BLaER1 treated with 17β-estradiol and CSF1 and Interleukin-3, amounts not matched to agents 10 nM and 100 nM (cell line): ENCODE measurements around the gene WDR74.
A peak's percentile ranks its signal among the peaks of the same experiment; 100 is the strongest.

Source experiments
- H3K27ac ChIP-seq, 11 experiments: shearing (Covaris generic); formaldehyde crosslinking; 2 replicates each; pipeline ENCODE4 v1.8.1; 2022
- H3K27me3 ChIP-seq, 11 experiments: shearing (Covaris generic); formaldehyde crosslinking; 2 replicates each; pipeline ENCODE4 v1.8.1; 2022
- H3K36me3 ChIP-seq, 11 experiments: shearing (Covaris generic); formaldehyde crosslinking; 2 replicates each; pipeline ENCODE4 v1.8.1; 2022
- H3K4me1 ChIP-seq, 10 experiments: shearing (Covaris generic); formaldehyde crosslinking; 2 replicates each; pipeline ENCODE4 v1.8.1; 2022
- H3K4me2 ChIP-seq, 11 experiments: shearing (Covaris generic); formaldehyde crosslinking; 2 replicates each; pipeline ENCODE4 v1.8.1; 2022
- H3K4me3 ChIP-seq, 10 experiments: shearing (Covaris generic); formaldehyde crosslinking; 2 replicates each; pipeline ENCODE4 v1.8.1; 2022
- H3K9ac ChIP-seq, 11 experiments: shearing (Covaris generic); formaldehyde crosslinking; 2 replicates each; pipeline ENCODE4 v1.8.1; 2022
- H3K9me3 ChIP-seq, 11 experiments: shearing (Covaris generic); formaldehyde crosslinking; replicated peaks in 1 of 11; 2 replicates each; pipeline ENCODE4 v1.8.1; 2022
- H4K20me1 ChIP-seq, 11 experiments: shearing (Covaris generic); formaldehyde crosslinking; 2 replicates each; pipeline ENCODE4 v1.8.1; 2022
- Cebpa-rat ChIP-seq, 11 experiments: shearing (Covaris generic); IDR thresholded peaks; 2 replicates each; pipeline ENCODE4 v1.8.1; 2022

Gene WDR74

GRCh38 chr11:62788991-62789390 is 50.4 kb downstream of the WDR74 start:
- Histone ChIP-seq H3K9me3 (no peaks in the 10 kb centered on the region), H3K27ac (0 out of 22 replicates have a peak overlapping the region, but pooled peaks of 1 of the 11 experiments have one; percentile 0), H4K20me1 (peaks cover 0 to 60% (median 28%) of the 10 kb centered on the region in 11 experiments; a peak in 16 of 22 replicates), H3K9ac (peak overlapping the region; percentile 7 to 97 (median 94); a peak in 13 of 22 replicates), H3K27me3 (no peaks in the 10 kb centered on the region), H3K36me3 (peaks cover 37 to 70% (median 61%) of the 10 kb centered on the region in 11 experiments), H3K4me2 (peak overlapping the region; percentile 77 to 98 (median 95); a peak in 20 of 22 replicates), H3K4me1 (peaks cover 47 to 62% (median 58%) of the 10 kb centered on the region in 10 experiments), H3K4me3 (peak overlapping the region in 2 of 10 experiments; percentile 94 to 96; a peak in 2 of 20 replicates)
- no peak for TF ChIP-seq Cebpa-rat (IDR thresholded peaks at IDR 0.05)

- Histone ChIP-seq H3K4me1 (peaks cover 40 to 46% (median 44%) of the 10 kb centered on the region in 10 experiments), H3K27ac (peak within 1 kb of the TSS; percentile 83 to 96 (median 92)), H3K36me3 (peaks cover 27 to 68% (median 58%) of the 10 kb centered on the region in 11 experiments)
These were observed 52.2 kb downstream of the WDR74 start, which contains the start of gene TMEM179B for GRCh38 chr11:62787005-62787759. TMEM179B (plus strand) TSS chr11:62787402; CDS start chr11:62787432, 30 bp downstream.

GRCh38 chr11:62786318-62787004 is 52.9 kb downstream of the WDR74 start:
- H3K9ac ChIP-seq, result peak overlapping the region; percentile 86 to 97 (median 95)

More at GRCh38 chr11:62787005-62787759, 52.2 kb downstream of the WDR74 start, which contains the start of gene TMEM179B:
- TF ChIP-seq Cebpa-rat (IDR thresholded peaks at IDR 0.05), result no peak
- Histone ChIP-seq H4K20me1 (peaks cover 0 to 43% (median 22%) of the 10 kb centered on the region in 11 experiments; a peak in 14 of 22 replicates), H3K4me3 (peak within 1 kb of the TSS; percentile 83 to 99 (median 95)), H3K27me3 (no peaks in the 10 kb centered on the region), H3K9me3 (no peaks in the 10 kb centered on the region), H3K4me2 (peak within 1 kb of the TSS; percentile 77 to 98 (median 95)), H3K9ac (peak within 1 kb of the TSS; percentile 86 to 97 (median 95))

More at GRCh38 chr11:62786318-62787004, 52.9 kb downstream of the WDR74 start:
- Histone ChIP-seq H3K4me1 (peaks cover 38 to 43% (median 42%) of the 10 kb centered on the region in 10 experiments), H4K20me1 (peaks cover 0 to 41% (median 21%) of the 10 kb centered on the region in 11 experiments; a peak in 14 of 22 replicates), H3K4me3 (peak overlapping the region; percentile 83 to 99 (median 95)), H3K9me3 (no peaks in the 10 kb centered on the region), H3K27me3 (no peaks in the 10 kb centered on the region), H3K36me3 (peaks cover 31 to 72% (median 61%) of the 10 kb centered on the region in 11 experiments), H3K27ac (peak overlapping the region; percentile 83 to 96 (median 92)), H3K4me2 (peak overlapping the region; percentile 77 to 98 (median 93))
- no peak for TF ChIP-seq Cebpa-rat (IDR thresholded peaks at IDR 0.05)
